NB4 (cell line): ENCODE results near the gene CERS3.

Experiments used
- DNase-seq: peaks from one replicate; pipeline ENCODE4 v3.0.0; 2010; ENCODE audit warnings: low read depth
- H3K4me3 ChIP-seq: one replicate; pipeline ENCODE4 v1.5.1; 2011; ENCODE audit warnings: mild to moderate bottlenecking, low read depth, low read length, moderate library complexity
- MYC ChIP-seq: IDR thresholded peaks from 2 replicates; pipeline ENCODE4 v1.6.1; 2011; ENCODE audit warnings: low read depth, low read length
- POLR2A ChIP-seq: IDR thresholded peaks from 2 replicates; pipeline ENCODE4 v1.6.1; 2011; ENCODE audit warnings: mild to moderate bottlenecking; ENCODE audit not compliant: insufficient read length; ENCODE audit errors: extremely low read depth
- TF ChIP-seq, protein P1 (sequence below): IDR thresholded peaks from one replicate; pipeline ENCODE4 v1.5.1; 2012; ENCODE audit warnings: low read depth, low read length
- TF ChIP-seq, protein P2 (sequence below): IDR thresholded peaks from 2 replicates; pipeline ENCODE4 v1.6.1; 2011; ENCODE audit warnings: low read depth, low read length

CERS3 gene

DNA sequence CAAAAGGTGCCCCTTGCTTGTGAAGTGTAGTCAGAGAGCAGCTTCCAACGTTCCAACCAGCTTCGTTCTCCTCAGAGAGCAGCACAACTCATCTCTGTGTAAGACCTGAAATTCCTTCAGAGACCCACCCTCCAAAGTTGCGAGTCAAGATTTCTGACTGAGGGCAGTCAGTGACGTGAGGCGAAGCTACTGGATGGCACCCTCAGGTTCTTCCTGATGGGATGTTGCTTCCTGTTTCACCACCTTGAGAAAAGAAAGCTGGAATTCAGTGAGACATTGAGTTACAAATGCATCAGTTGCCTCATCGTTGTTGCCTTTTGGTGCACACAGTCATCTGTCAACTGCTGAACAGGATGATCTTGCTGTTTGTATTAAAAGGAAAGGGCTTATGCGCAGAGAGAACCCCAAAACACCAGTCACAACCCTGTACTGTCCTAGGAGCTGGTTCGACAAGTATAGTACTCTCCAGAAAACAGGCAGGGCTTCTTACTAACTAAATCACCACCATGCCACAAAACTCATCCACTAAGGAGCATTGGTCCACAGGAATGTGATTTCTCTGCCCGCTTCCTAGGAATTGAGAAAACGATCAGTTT lies at the start of gene CERS3:
CERS3 (minus strand) TSS at position 118 of the 596 bp plus-strand sequence. CDS start 27,101 bp downstream, outside the sequence.
- H3K4me3 ChIP-seq, result no peak within 1 kb of the TSS
- no peak for DNase-seq
- TF ChIP-seq MYC (no peak), POLR2A (no peak)
- TF ChIP-seq, protein P1, sequence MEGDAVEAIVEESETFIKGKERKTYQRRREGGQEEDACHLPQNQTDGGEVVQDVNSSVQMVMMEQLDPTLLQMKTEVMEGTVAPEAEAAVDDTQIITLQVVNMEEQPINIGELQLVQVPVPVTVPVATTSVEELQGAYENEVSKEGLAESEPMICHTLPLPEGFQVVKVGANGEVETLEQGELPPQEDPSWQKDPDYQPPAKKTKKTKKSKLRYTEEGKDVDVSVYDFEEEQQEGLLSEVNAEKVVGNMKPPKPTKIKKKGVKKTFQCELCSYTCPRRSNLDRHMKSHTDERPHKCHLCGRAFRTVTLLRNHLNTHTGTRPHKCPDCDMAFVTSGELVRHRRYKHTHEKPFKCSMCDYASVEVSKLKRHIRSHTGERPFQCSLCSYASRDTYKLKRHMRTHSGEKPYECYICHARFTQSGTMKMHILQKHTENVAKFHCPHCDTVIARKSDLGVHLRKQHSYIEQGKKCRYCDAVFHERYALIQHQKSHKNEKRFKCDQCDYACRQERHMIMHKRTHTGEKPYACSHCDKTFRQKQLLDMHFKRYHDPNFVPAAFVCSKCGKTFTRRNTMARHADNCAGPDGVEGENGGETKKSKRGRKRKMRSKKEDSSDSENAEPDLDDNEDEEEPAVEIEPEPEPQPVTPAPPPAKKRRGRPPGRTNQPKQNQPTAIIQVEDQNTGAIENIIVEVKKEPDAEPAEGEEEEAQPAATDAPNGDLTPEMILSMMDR, result no peak
- TF ChIP-seq, protein P2, sequence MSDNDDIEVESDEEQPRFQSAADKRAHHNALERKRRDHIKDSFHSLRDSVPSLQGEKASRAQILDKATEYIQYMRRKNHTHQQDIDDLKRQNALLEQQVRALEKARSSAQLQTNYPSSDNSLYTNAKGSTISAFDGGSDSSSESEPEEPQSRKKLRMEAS, result no peak

DNA sequence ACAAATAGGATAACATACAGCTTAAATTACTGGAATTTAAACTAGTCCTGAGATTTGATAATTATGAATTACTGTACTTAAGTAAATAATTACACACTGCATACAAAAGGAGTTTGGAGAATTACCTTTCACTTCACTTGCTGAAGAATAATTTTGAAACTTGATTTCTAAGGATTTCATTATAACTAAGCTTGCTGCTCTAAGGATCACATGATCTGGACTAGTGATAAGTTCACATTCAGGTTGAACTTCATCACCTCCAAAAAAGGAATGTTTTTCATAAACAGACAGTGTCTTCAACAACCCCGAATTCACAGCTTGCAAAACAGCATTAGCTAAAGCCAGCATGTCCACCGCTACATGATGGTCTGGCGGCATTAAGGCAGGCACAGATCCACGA lies 44.8 kb upstream of the CERS3 start:
- no peak overlapping the region for H3K4me3 ChIP-seq
- no peak for DNase-seq
- TF ChIP-seq, protein P2, result no peak
- TF ChIP-seq, protein P1, result no peak
- no peak for TF ChIP-seq MYC
- TF ChIP-seq POLR2A, result no peak

DNA sequence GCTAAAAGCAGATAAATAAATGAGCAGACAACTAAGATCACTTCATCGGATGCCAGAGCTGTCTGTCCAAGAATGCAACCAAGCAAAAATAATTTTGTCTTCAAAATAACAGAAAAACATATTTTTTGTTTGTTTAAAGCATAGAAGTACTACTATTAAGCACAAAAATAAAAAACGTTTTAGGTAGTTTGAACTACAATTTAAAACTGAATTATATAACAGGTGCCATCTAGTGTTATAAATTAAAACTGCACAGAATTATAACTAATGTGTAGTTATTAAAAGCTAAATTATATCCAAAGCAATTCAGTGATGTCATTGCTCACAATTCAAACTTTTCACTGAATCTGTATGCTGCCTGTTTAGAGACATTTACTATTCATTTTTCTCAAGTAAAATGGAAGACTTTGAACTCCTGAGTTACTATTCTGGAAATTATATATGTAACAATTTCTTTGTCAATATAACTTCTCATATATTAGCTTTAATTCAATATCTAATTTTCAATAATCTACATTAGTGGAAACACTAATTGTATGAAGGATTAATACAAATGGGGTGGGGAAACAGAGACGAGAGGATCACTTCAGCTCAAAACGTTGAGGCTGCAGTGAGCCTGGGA lies 43.7 kb upstream of the CERS3 start:
- TF ChIP-seq, protein P1, result no peak
- TF ChIP-seq MYC (no peak), POLR2A (no peak)
- TF ChIP-seq, protein P2, result no peak
- DNase-seq, result peak; percentile 32
- H3K4me3 ChIP-seq, result no peak overlapping the region

DNA sequence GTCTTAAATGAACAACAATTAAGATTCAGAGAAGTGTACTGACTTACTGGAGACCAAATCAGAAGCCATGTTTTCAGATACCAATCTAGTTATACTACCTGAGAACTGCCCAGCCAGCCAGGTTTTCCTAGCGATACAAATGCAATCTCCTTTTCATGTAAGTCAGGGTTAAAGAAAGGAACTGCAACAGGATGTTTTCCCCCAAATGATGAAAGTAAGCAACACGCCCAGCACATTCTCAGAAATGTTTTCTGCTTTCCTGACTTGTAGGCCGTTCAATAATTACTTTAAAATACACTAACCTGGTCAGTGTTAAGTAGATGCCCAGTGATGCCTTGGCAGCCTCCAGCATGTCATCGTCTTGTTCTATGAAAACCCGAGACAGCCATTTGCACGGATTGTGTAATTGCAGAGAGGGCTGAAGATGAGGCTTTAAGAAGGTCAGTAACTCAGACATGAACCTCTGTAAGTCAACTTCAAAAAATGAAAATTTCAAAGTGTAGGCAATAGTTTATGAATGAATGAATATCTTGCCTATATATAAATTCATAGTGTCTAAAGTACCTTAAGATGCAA lies 42.9 kb upstream of the CERS3 start:
- no peak overlapping the region for H3K4me3 ChIP-seq
- DNase-seq, result no peak
- TF ChIP-seq MYC (no peak), POLR2A (no peak)
- TF ChIP-seq, protein P2, result no peak
- TF ChIP-seq, protein P1, result no peak

DNA sequence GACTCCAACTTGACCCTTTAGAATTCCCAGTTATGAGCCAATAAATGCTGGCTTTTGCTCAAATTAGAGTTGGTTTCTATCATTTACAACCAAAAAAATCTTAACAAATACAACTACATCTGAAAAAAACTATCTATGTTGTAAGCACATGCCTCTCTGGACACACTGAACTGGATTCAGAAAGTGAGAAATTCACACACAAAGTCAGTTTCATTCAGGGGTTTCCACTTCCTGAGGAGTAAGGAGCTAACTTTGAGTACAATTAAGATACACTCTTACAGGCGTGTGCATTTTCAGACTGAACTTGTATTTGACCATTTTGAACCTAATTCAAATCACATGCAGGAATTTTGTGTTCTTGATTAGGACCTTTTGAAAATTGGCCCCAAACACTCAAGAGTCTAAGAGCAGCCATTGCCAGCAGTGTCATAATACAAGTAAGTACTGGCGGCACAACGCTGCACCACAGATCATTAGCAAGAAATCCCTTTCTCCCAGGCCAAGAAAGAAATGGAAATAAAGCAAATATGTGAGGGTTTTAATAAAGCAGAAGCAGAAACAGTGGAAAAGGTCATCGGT lies 42.1 kb upstream of the CERS3 start:
- DNase-seq, result no peak
- TF ChIP-seq, protein P2, result no peak
- no peak for TF ChIP-seq MYC
- TF ChIP-seq, protein P1, result no peak
- no peak overlapping the region for H3K4me3 ChIP-seq
